Ammon's horn (tissue), 1 donor: ENCODE measurements around the gene MET.
"Not testable (repeated sequence)": the region's sequence is repeated elsewhere in the genome, so short reads cannot be mapped to it uniquely, and the experiment has no call there.

Experiments used
- DNase-seq: peaks from one replicate; pipeline ENCODE4 v3.0.0-alpha.2; 2016; ENCODE audit warnings: low spot score

Gene MET

DNA sequence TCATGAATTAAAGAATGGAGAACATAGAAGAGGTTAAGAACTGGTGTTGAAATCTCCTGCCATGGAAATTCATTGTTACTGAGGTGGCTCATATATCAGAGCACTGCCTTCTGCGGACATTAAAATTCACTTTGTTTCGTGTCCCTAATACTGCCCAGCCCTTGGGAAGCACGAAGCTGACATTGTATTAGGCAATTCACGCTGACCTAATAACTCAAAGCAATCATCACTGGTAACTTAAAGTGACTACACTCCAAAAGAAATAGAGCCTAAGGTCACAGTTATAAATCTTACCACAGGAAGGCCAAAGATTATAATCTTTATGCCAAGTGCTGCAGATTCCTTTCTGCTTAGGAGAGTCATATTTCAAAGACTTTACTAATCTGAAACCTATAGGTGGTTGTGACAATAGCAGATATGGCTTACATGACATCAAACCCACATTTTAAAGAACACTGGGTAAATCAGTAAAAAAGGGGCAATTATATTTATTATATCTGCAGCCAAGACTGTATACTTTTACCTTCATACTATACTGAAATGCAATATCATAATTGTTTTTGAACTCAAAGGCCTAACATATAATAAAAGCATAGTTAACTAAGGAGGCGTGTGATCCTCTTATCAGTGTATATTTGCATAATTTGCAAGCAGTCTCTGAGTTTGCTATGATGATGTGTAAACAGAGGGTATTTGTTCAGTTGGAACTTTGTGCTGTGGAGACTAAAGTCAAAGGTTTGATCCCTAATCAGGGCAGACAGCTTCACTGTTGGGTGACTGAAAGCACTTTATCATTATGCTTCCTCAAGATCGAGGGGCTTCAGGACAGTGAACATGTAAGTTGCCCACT, 138.5 kb downstream of the MET start:
- no peak for DNase-seq

DNA sequence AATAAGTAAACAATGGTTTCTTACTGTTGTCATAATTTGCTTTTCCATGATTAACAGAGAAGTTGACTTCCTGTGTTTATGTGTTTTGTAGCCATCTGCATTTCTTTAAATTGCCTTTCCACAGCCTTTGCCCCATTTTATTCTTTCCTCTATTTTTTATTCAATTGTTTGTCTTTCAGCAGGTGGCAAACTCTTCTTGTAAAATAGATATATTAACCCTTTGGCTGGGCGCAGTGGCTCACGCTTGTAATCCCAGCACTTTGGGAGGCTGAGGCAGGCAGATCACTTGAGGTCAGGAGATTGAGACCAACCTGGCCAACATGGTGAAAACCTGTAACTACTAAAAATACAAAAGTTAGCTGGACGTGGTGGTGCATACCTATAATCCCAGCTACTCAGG, 139.8 kb downstream of the MET start:
- no peak for DNase-seq

DNA sequence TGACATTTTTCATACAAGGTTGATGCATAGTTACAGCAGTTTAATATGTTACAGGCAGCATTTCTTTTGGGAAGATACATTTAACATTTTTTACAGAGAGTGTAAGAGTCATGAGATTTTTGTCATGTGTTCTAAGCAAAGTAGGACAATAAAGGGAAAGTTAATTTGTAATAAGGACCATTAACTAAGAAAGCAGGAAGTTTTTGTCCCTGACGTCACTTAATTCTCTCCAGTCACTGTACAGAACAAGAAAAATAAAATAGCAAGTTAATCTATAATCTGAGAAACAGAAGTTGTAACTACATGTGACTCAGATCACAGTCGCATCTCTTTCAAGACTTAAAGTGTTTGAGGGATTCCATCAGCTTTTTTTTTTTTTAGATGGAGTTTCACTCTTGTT, 140.9 kb downstream of the MET start:
- no peak for DNase-seq

DNA sequence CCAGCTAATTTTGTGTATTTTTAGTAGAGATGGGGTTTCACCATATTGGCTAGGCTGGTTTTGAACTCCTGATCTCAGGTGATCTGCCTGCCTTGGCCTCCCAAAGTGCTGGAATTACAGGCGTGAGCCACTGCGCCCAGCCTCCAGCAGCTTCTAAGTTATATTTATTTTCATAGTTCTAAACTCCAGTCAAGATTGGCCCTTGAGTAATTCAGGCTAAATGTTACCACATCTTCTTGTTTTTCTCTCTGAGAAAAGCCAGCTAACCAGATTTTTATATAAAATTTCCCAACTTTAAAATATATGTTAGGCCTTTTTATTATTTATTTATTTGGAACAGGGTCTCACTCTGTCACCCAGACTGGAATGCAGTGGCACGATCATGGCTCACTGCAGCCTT, 141.4 kb downstream of the MET start:
- not testable (repeated sequence) for DNase-seq

DNA sequence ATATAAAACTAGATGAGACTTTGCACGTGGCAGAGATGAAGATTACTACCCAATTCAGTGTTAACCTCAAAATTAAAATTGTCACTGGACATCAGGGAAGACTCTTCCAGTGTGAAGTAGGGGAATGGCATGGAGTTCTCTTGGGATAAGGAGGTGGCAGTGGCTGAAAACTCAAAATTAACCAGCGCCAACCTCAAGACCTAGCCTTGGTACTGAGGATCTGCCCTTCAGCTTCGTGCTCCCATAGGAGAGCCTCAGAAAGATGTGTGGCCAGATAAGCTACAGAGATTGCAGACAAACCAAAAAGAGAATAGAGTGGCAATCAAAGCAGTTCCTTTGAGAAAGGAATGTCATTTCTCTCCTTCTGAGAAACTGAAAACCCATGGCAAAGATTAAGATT, 143.0 kb downstream of the MET start:
- DNase-seq = no peak

DNA sequence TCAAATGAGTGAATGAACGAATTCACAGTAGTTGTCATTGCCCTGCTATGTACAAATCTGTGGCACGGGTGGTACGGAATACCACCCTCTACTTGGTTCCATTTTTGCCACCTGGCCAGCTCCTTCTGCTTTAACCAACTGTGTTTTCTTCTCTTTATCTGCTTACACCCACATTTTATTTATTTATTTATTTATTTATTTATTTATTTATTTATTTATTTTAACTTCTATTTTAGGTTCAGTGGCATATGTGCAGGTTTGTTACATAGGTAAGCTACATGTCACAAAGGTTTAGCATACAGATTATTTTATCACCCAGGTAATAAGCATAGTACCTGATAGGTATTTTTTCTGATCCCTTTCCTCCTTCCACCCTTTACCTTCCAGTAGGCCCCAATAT, 148.2 kb downstream of the MET start:
- no peak for DNase-seq

DNA sequence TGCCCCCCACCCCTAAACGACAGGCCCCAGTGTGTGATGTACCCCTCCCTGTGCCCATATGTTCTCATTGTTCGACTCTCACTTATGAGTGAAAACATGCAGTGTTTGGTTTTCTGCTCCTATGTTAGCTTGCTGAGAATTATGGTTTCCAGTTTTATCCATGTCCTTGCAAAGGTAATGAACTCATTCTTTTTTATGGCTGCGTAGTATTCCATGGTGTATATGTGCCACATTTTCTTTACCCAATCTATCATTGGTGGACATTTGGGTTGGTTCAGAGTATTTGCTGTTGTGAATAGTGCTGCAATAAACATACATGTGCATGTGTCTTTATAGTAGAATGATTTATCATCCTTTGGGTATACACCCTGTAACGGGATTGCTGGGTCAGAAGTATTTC, 149.7 kb downstream of the MET start:
- not testable (repeated sequence) for DNase-seq

DNA sequence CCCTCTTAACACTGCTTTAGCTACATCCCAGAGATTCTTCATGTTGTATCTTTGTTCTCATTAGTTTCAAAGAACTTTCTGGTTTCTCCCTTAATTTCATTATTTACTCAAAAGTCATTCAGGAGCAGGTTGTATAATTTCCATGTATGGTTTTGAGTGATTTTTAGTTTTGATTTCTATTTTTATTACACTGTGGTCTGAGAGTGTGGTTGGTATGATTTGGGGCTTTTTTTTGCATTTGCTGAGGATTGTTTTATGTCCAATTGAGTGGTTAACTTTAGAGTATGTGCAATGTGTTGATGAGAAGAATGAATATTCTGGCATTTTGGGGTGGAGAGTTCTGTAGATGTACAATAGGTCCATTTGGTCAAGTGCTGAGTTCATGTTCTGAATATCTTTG, 152.5 kb downstream of the MET start:
- DNase-seq = no peak

DNA sequence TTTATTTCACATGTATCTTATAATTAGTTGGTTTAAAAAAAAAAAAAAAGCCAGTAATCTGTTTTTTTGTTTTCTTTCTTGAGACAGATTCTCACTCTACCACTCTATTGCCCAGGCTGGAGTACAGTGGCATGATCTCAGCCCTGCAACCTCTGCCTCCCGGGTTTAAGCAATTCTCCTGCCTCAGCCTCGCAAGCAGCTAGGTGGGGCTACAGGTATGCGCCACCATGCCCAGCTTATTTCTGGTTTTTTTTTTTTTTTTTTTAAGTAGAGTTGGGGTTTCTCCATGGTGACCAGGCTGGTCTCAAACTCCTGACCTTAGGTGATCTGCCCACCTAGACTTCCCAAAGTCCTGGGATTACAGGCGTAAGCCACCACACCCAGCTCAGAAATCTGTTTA, 156.3 kb downstream of the MET start:
- no peak for DNase-seq

DNA sequence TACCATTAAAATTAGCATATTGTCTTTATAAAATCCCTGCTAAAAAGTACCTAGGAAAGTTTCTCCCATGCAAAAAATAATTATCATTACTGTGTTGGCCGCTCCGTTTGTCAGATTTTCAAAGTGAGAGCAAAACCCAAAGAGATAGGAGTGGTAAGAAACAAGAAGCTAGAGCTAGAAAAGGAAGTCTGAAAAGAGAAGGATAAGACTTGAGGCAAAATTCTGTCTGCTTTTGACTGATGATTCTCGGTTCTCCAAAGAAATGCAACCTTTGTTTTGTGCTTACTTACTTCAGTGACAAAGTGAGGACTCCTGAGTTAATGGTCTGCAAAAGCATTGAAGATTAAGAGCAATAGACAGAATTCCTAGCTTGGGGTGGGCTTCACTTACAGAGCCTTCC, 157.0 kb downstream of the MET start:
- DNase-seq = no peak

DNA sequence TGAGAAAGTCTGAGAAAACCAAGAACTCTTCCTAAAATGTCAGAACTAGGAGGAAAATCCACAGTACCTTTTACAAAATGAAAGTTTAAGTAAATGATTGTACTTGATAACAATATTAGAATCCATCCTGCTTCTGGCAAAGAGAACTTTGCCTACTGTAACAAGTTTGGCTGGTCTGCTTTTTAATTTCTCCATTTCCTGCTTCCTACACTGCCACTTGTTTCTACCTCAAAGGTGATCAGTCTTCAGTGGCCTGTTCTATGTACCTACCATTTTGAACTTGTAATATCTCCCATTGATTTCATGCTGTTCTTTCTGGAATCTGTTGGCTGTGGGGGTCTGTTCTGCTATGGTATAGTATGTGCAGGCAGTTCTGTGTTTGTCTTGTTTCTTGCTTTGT, 157.5 kb downstream of the MET start:
- DNase-seq = no peak

DNA sequence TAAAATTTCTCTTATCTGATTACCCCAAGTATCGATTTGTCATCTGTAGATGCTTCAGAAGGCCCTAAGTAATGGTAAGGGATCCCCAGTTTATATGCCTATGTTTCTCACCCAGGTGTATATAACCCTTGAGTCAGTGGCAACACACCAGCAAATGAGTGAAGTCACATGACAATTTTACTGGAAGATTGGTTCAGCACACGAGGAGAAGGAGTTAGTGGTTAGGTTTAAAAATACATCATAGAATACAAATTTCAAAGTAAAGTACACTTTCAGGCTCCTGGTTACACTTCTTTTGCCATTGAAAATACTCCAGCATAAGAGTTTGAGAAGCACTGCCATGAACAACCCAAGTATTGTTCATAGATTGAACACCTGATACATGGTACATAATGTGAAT, 160.7 kb downstream of the MET start:
- DNase-seq = no peak

DNA sequence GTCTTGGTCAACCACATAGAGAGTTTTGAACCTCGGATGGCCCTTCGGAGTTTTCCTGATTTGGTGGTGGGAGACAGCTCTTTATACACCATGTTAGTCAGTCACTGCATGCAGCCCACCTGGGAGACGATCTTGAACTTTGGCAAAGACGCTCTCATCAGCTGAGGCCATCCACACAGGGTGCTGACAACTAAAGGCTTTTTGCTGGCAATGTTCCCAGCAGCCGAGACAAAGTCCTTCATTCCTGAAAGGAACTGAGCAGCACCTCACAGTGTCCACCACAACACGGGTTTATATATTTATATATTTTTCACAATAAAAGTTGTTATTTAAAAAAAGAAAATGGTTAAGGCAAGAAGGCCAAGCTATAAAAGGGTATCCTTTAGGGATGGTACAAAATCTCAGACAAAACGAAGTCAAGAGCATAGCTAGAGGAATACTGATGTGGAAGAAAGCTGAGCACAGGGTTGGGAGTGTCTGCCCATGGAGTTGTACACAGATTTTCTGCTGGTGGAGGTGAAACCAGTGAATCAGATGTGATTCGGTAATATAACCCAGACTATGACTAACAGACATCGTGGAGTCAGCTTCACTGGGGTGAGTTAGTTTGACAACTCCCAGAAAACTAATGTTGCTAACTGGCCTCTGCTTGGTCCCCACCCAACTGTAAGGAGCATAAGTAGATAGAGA, 163.0 kb downstream of the MET start:
- DNase-seq = no peak

DNA sequence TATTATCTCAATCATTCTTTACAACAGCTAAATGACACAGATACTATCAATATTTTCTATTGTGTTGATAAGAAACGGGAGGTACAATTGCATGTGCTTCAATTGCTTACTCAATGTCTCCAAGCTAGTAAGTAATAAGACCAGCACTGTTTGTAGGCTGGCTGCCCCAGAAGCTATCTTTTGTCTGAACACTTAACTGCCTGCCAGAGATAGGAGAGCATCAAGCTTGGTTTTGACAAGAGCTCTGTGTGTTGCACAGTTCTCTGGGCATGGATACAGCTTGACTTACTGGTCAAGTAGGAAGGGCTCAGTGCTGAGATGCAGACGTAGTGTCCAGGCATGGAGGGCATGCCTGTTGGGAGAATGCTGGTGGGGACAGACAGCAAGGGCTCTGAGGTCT, 164.1 kb downstream of the MET start:
- no peak for DNase-seq

DNA sequence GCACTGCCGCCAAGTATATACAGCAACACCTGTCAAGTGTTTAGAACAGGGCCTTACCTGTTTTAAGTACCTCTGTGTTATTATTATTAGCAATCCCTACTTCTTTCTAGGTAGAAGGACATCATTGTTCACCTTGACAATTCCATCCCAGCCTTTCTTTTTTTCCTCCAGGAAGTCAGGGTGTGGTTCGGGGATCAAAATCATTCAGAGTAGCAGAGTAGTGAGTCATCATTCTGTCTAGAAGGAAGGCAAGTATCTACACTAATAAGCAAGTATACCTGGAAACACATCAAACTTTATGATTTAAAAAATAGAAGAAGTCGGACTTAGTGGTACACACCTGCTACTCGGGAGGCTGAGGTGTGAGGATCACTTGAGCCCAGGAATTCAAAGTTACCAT, 164.9 kb downstream of the MET start:
- no peak for DNase-seq

DNA sequence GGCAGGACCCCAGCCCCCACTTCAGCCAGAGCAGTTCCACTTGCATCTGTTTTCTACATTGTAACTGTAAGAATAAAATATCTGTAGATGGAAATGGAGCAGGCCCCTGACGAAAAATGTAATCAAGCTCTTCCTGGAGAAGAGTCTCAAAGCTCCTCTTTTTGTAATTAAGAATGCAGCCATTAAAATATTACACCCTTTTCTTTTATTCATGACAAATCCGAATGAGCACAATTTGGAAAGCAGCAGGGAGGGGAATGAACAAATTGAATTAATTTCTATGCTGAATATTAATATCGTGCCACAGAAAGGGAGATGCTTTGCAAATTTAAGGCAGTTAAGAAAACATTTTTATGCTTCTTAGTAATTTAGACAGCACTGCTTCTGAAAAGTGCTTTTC, 165.6 kb downstream of the MET start:
- no peak for DNase-seq

DNA sequence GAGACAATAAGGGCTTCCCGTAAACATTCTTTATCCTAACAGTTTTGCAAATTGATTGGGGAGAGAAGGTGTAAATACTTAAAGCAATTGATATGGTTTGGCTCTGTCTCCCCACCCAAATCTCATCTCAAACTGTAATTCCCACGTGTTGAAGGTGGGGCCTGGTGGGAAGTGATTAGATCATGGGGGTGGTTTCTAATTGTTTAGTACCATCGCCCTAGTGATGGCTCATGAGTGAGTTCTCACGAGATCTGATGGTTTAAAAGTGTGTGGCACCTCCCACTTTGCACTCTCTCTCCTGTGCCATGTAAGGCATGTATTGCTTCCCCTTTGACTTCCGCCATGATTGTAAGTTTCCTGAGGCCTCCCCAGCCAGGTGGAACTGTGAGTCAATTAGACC, 168.3 kb downstream of the MET start:
- no peak for DNase-seq

DNA sequence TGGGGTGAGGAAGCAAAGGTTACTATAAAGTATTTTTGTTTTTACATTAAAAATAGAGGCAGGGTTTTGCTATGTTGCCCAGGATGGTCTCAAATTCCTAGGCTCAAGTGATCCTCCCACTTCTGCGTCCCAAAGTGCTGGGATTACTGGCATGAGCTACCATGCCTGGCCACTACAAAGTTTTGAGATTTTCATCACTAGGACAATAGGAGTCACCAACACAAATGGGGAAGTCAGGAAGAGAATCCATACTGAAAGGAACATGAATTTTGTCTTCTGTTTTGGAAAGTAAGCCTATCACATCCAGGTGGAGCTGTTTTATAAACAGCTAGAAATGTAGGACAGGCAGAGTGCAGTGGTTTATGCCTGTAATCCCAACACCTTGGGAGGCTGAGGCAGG, 170.4 kb downstream of the MET start:
- DNase-seq = no peak

DNA sequence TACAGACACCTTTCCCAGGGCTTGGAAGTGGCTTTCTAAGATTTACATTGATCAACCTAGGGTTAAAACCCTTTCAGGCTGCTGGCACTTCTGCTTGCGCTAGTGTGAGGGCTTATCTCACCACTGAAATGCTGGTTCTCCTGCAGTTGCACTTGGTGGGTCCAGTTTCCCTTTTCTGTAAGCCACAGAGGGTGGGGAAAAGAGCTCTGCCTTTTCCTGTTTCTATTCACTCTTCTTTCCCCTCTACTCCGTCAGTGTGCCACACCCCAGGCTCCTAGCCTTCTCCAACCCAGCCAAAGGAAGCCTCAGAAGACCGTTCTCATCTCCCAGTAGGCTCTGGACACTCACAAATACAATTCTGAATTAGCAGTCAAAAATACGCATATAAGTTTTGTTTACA, 171.4 kb downstream of the MET start:
- DNase-seq = peak; percentile 18
